Activated CD4-positive, alpha-beta T cell treated with anti-CD3 and anti-CD28 coated beads, Interleukin-2, Interleukin-4, amounts not matched to agents 100 ng/mL and 50 ng/mL, durations not matched to agents 16 hours and 8 hours (primary cell): ENCODE data around the gene PDE8B.

ENCODE experiments used
- DNase-seq: peaks from one replicate; pipeline ENCODE4 v3.0.0-alpha.2; 2020; ENCODE audit warnings: low spot score

PDE8B gene

DNA sequence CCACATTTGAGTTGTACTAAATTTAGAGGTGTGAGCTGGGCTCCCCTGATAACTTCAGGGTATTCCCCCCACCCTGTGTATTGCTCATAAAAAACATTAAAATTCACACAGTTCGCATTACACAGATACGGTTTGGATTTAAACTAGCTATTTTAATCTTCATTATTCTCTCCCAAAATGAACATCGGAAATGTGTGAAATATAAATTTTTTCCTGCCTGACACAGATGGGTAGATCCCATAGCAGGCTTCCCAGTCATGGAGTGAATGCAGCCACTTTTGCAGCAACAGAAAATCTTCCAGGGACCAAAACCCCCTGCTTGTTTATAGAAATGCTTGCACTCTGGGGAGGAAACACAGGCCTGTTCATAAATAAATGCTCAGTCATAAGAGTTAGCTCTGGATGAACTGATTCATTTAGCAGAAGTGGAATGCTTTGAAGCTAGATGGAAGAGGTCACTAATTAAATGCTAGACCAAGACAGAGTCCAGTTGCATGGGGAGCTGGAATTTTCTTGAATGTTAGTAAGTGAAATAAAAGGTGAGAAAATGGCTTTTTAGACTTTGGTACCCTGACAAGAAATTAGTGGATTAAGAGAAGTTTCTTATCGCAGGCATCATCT is 115.6 kb downstream of the PDE8B start:
- no peak for DNase-seq

DNA sequence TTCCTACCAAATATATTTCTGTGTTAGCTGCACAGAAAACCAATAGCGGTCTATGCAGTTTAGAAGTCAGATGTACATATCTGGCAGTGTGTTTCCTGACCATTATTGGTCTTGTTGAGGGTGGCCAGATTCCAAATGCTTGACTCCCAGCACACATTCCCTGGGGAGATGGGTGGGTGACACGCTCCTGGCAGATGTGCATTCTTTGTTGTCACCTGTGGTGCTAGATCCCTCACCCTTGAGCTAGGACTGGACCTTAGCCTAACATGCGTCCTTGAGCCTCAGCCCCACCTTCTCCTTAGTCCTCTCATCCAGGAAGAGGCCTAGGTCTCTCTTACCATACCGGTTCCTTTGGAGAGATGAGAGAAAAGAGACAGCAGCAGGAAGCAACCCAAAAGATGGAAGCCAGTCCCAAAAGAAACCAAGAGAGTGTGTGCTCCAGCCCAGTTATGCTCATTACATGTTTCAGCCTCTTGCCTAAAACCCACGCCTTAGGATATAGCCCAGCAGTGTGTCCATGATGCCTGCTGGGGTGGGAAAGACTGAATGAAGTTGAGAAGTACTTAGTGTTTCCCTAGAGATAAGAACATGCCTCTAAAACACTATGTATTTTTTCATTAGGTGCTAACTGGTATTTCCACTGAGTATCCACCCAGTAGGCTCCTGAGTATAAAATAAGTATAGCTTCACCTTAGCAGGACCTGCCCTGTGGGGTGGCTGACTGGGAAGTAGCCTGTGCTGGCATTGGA is 116.7 kb downstream of the PDE8B start:
- no peak for DNase-seq

DNA sequence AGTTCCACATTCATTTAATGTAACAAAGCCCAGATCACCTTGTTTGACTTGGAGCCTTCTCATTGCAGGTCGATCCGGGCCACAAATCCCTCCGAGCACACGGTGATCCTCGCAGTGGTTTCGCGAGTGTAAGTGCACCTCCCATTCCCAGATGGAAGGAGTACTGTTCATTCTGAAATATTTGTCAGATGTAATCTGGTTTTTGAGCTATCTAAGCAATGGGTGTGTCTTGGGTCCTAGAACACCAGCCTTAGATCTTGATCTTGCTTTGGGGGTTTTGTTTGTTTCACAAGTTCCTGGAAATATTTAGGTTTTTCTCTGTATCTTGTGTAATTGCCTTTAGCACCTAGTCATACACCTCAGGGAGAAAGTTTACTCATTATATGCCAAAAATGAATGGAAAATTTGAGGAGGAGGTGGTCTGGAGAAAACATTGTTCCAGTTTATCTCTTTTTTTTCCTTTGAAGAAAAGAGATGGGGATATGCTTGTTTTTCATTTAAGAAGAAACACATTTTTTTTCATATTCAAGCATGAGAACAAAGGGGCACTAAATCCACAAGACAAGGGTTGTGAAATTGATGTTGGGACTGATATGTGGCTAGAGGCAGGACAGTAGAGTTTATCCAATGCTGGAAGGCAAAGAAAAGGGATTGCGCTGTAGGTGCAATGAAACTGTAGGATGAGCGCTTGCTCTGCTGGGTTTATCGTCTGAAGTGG is 118.6 kb downstream of the PDE8B start:
- peak; percentile 63 for DNase-seq

DNA sequence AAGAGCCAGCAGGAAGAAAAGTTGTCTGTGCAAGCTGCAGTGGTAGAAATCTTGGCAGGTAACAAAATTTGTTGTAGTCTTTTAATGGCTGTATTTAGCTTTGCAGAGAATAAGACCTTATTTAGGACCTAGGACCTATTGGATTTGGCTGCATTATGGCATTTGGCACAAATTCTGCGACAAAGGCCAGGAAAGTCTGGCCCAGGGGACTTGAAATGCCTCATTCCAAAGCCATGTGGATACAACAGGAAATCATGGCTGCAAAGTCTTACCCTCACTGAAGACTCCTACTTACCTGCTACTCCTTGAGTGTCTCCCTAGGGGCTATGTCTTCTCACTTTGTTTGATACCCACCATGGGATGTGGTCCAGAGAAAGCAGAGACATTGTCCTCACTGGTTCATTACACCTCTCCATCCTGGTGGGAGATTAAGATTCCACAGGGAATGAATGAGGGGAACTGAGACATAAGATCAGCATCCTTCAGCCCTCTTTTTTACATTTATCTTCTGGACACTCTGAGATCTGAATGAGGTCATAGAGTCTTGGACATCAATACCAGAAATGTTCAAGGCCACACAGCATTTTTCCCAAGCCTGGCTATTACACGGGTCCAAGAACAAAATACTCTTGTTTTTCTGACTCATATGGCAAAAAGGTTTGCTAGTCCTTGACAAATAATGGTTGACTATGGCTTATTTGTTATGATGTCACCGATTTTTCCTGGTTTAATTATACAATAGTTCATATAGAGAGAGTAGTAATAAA is 119.4 kb downstream of the PDE8B start:
- no peak for DNase-seq

DNA sequence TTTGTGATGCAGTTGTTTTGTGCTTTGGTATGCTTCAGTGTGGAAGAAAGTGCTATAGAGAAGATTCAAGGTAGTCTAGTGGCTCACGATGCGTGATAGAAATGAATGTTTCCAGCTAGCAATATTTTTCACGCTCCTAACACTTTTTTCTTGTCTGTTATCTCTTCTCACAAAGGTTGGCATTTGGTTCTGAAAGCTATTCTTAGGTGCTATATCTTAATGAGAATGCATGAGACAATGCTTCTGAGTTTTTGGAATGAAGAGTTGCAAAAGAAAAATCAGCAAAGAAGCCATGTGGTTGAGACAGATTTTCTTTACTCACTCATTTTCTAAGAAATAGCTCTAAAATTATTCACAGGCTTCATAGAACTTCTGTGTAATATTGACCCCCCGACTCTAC is 122.6 kb downstream of the PDE8B start:
- DNase-seq, result no peak

DNA sequence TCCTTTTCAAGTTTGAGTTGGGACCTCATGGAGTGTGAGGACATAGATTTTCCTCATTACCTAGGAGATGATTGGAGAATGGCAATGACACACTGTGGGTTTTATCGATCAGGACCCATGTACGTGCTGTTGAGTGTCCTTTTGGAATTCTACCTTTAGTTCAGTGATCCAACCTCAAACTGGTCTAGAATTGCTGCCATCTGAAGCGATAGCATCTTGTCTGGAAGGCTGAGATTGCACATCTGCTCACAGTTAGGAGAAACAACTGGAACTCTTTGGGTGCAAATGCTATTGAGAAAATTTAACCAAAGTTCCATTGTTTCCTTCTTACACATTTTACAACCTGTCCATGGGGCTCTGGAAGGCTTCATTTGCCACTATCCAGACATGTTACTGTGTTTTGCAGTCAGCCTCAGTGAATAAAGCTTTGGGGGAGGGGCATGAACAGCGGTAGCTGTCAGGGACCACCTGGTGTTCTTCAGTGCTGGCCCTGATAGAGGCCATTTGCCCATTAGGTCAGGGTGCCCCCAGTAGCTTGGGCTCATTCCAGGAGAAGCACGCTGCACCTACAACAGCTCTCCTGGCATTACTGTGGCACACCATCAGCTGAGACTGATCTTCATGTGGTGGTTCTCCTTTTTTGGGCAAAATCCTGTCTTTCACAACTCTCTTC is 123.1 kb downstream of the PDE8B start:
- DNase-seq, result no peak

DNA sequence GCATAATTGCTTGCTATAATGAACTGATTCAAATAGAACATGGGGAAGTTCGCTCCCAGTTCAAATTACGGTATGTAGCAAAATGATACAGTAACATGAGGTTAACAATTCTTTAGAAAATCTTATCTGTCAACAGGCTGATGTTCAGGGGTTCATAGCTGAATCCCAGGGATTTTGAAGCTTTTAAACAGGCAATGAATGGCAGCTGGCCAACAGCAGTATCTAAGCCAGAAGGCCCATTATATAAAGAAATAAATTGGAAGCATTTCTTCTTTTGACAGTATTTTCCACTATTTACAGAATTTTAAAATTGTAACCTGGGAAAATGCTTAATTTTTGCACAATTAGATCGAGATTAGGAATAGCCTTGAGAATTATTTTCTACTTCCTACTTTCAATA is 126.8 kb downstream of the PDE8B start:
- DNase-seq, result no peak

DNA sequence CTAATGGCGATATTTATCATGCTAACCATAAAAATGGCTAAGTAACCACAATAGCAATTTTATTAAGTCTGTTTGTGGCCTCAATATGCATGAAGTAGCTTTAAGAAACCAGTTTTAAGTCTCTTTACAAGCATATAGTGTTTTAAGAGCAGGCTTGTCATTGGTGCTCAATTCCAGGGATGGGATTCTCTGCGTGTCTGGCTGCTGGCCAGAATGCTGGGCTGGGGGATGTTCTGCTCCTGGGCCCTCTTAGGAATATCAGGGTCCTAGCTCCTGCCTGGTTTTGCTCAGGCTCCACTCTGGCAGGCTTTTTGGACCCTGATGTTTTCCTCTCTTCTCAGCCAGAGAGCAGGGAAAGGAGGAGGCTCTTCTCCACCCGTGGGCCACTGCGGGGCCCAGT is 127.2 kb downstream of the PDE8B start:
- no peak for DNase-seq

DNA sequence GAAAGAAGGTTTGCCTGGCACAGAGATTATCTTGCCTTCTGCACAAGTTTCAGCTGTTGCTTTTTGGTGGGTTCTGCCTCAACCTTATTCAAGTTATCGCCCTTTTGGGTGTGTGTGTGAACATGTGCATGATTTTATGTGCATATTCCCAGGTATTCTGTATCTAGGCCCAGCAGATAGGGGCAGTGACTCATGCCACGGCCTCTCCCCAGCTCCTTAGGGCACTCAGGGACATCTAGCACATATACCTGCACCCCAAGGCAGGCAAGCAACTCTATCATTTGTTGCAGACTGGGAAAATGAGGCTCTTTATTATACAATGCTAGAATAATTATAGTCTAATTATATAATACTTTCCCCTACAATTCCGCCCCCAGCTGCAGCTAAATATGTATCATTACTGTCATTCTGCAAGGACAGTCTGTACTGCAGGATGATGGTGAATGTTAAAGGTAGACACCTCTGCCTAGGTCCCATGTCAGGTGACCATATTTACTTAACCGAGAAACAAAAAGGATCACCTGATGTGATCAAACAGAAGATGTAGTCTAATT is 128.9 kb downstream of the PDE8B start:
- no peak for DNase-seq

DNA sequence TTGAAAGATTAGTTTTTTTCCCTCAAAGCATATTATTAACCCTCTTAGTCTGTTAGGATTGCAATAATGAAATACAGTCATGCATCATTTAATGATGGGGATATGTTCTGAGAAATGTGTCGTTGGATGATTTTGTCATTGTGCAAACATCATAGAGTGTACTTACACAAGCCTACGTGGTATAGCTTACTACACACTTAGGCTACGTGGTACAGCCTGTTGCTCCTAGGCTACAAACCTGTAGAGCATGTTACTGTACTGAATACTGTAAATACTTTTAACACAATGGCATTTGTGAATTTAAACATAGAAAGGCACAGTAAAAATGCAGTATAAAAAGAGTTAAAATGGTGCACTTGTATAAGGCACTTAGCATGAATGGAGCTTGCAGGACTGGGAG is 132.7 kb downstream of the PDE8B start:
- no peak for DNase-seq

DNA sequence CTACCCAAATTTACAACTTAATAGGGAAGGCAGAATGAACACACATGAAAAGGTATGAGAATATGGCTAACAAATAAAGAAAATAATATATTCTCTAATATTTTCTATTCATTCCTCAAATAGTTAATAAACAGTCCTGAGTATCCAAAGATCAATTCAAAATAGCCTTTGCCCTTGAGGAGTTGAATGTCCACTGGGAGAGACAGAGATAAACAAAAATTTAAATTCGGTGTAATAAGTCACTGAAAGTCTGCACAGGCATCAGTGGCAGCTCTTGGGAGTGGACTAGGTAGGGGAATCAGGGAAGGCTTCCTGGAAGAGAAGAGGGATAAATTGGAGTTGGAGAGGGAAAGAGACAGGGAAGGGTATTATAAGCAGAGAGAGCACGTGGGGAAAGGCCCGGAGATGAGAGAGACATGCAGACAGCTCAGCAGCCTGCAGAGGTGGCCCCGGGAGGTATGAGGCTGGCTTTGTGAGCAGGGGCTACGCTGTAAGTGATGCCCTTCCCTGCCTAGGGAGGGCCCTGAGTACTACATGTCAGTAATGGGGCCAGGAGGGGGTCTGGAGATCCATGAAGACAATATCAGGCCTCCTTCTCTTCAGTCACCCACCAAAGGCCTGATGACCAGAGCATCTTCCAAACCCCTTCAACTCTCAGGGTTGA is 137.1 kb downstream of the PDE8B start:
- no peak for DNase-seq

DNA sequence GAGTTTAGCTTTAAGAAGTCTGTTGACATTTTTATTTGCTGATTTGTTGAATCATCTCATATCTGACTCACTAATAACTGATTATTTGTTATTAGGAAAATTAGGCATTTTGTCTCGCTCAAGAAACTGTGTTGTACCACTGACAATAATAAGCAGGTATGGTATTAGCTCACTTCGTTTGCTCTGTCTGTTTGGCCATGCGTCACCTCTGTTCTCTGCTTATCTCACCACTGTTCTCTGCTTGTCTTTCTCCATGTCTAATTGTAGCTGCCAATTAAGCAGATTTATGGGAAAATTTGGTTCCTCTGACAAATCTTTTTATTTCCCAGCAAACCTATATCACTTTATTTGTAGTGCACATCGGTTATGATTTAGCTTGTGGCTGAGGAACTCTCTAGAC is 142.8 kb downstream of the PDE8B start:
- no peak for DNase-seq

DNA sequence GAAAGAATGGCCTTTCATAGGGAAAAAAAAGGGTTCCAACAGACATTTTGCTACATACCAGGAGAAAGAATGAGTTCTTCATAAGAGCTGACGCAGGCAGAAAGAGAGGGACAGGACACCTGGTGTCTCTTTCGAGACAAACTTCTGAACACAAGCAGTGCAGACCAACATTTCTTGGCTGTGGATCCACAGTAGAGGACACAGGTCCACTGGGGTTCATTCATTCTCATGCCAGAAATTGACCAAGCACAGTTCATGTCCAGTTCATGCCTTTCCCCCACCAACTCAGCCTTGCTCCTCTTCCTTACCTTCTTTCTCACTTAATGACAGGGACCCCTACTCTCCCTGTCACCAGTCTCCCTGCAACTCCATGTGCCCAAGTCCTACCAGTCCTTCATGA is 144.0 kb downstream of the PDE8B start:
- no peak for DNase-seq

DNA sequence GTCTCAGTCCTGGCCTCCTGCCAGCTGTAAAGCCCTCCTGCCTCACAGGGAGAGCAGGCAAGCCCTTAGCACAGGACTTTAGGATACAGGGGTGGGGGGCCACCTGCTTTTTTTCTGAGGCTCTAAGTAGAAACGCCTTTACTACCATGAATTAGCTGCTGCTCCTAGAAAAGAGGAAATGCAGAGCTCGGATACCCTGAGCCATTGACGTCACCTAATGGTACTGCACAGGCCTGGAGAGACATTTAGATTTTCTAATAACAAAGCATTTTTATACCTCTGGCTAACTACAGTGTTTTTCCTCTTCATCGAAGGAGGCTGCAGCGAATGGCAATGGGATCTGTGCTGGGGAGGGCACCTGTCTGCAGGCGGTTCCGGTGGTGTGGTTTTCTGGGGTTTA is 144.6 kb downstream of the PDE8B start:
- no peak for DNase-seq

DNA sequence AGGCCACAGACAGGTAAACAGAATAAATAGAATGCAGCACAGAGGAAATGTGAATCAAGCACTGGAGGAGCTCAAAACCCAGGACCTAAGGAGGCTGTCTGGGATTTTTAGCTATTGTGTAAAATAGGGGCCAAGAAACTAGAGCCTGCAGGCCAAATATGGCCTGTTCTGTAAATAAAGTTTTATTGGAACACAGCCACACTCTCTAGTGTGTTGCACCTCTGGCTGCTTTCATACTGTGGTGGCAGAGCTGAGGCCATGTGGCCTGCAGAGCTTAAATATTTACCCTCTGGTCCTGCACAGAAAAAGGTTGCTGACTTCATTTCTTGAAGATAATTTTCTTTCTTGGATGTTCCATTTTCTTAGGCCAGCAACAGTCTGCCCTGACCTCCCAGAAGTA is 145.3 kb downstream of the PDE8B start:
- no peak for DNase-seq

DNA sequence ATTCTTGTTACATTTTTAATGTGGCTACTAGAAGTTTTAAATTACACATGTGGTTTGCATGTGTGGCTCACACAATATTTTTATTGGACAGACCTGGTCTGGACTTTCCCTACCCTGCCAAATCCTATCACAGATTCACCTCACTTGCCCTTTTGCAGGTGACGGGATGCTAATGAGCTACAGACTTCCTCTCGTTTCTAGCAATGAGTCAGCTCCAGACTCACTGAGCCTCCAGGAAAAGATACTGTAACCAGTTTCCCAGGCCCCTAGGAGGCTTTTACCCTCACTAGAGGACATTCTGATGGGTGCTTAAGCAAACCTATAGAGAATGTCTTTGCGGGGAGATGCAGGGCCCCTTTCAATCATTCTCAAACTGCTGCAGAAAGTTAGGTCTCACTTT is 146.3 kb downstream of the PDE8B start:
- peak; percentile 67 for DNase-seq

DNA sequence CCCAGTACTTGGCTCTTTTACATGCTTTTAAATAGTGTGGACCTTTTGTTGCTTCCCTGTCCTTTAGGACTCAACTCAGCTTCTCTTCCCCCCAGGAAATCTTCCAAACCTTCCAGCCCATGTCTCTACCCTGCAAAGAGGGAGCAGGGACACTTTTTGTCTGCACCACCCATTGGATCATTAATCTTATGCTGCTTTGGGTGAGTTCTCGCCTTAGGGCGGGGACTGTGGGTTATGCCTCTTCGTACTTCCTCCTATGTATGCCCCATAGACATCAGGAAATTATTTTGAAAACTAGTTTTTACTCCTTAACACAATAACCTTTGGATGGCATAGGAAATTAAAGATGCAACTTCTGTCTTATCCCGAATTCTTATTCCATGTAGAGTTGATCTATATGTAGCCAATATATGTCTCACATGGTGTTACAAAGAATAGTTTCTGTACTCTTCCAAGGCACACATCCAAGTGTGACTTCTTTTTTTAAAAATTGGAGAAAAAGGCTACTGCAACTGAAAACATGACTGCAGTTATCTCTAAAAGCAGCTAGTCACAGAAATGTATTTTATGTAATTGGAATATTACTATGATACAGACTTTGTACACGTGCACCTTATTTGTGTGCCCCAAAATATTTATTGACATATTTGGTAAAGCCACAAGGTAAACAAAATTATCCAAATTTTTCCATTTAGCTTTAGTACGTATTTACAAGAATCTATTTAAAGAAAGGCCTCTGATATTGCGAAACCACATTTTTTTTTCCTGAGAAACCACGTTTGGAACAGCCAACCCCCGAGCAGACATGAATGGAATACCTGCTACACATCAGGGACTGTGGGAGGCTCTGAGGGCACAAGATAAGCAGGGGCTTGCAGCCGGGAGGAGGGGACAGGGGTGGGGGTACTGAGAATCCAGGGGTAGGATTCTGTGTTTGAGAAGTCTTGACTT is 148.1 kb downstream of the PDE8B start:
- DNase-seq, result no peak

DNA sequence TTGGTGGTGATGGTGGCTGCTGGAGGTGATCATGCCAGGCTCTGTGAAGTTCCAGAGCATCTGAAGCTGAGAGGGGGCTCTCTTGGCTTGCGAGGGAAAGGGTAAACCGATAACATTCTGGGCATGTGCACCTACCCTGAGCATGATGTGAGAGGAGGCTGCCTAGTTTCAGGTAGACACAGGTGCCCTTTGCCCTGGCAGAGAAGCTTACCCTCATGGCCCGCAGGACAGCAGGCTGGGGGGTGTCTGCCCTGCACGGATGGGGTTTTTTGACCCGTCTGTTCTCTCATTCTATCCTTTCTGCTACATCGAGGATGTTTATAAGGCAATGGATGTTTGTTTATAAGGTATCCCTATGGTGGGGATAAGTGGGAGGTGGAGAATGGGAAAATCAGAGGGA is 148.8 kb downstream of the PDE8B start:
- no peak for DNase-seq

DNA sequence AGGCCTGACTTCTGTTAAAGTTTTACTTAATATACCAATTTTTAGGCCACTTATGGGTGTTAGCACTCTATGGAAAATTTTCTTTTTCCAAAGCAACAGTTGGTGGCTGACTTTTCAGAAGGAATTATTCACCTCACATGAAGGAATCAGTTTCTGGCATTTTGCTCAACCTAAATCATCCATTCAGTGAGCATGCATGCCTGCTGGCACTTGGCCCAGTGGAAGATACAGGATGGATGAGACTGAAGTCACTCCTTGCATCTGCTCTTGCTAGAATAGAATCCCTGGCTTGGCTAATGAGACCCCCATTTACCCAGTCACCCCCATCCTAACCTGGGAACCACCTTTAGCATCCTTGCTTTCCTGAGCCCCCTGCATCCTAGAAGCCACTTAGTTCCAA is 149.9 kb downstream of the PDE8B start:
- DNase-seq, result no peak

DNA sequence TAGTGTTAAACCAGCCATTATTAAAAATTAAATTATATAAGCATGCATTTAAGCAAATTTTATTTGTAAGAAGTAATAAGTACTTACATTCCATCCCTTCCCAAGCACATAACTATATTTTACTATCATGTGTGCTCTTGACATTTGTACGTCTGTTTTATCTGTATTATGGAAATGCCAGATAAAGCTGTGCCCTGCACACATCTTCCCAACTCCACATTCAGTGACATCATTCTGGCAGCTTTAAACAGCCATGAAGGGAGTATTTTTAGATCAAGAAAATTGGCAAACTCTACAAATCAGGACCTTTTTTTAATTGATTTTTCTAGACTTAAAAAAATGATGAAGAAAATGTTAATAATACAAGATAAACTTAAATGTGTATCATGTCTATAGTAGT is 150.5 kb downstream of the PDE8B start:
- DNase-seq, result no peak
